HG02759 (cell line): ENCODE measurements around the gene CNPPD1.
"Not testable (repeated sequence)": the region's sequence is repeated elsewhere in the genome, so short reads cannot be mapped to it uniquely, and the experiment has no call there.

ENCODE experiments used
- ATAC-seq: cut with Tn5 transposase; IDR thresholded peaks from one replicate; pipeline ENCODE4 v1.9.1; 2021; ENCODE audit warnings: mild to moderate bottlenecking, moderate library complexity; ENCODE audit not compliant: unreplicated experiment

CNPPD1 gene

DNA sequence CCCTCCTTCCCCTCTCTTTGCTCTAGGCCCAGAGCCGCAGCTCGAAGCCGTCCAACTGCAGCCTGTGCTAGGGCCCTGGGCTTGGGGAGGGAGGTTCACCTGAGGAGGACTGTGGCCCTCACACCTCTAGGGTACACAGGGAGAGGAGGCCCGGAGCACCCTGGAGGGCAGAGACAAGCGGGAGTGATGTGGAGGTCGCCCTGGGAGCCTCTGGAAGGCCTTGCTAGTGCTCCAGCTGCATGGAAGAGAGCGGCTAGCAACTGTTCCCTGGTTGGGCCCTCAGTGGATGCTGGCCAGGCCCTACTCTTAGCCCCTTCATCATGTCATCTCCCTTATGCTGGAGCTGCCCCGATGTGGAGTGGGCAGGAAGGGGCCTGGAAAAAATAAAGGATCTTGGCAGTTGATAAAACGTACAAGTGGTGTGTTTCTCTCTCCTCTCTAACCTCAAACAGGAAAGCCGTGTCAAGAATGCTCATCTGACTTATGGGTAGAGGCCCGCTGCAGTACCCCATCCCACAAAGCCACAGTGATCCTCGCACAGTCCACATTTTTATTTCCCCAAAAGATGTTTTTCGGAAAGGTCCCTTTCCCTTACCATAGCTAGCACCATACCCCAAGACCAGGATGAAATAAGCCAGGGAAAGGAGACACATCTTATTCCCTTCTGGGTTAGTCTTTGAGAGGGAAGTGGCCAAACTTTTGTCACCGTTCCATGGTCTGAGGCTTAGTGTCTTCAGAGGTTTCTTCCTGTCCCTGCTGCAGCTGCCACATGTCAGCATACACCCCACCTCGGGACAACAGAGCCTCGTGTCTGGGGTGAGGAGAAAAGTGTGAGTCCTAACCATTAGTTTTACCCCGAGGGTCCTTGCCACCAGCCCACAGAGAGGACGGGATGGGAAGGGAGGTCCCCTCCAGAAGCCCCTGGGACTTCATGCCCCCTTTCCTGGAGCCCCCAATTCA lies 32.8 kb upstream of the CNPPD1 start:
- ATAC-seq: no peak

DNA sequence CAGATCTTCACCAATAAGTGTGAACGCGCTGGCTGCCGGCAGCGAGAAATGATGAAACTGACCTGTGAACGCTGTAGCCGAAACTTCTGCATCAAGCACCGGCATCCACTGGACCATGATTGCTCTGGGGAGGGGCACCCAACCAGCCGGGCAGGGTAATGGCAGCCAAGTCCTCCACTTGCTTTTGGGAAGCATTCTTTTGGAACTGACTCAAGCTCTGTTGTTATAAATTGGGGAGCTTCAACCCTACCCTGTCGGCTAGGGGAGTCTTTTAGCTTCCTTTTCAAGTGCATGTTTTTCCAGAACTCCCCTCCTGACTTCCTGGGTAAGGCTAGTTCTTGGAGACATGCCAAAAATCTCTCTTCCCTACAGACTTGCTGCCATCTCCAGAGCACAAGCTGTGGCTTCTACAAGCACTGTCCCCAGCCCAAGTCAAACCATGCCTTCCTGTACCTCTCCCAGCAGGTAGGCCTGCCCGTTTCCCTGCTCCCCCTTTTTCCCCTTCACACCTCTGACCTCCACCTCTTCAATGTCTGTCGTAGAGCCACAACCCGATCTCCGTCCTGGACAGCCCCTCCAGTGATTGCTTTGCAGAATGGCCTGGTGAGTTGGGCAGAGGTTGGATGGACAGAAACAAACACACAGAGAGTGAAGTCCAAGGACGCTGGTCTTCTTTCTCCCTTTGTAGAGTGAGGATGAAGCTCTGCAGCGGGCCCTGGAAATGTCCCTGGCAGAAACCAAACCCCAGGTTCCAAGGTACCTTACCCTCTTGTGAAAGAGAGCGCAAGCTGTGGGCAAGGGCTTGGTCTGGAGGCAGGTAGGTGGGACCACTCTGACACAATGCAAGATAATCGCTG lies 31.4 kb upstream of the CNPPD1 start:
- no peak for ATAC-seq

DNA sequence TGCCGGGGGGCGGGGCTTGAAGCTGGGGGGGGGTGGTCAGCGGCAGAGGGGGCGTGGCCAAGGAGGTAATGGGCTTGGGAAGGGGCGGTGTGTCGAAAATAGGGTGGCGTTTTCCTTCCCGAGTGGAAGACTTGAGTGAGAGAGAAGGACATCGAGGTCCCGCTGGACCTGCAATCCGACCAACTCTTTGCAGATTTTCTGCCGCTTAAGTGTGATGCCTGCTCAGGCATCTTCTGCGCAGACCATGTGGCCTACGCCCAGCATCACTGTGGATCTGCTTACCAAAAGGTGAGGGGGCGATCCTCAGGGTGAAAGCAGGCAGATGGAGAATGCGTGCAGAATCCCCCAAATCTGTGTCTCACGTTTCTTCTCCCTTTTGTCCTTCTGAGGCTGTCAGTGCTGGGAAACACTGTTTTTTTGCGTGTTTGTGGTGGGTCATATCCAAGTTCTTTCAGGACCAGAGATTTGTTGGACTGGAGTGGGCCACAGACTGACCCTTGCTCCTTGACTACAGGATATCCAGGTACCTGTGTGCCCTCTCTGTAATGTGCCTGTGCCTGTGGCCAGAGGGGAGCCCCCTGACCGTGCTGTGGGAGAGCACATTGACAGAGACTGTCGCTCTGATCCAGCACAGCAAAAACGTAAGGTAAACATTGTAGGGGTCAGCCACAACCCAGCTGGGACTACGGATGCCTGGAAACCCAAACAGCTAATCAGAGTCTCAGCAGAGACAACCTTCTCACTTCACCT lies 30.6 kb upstream of the CNPPD1 start:
- no peak for ATAC-seq

DNA sequence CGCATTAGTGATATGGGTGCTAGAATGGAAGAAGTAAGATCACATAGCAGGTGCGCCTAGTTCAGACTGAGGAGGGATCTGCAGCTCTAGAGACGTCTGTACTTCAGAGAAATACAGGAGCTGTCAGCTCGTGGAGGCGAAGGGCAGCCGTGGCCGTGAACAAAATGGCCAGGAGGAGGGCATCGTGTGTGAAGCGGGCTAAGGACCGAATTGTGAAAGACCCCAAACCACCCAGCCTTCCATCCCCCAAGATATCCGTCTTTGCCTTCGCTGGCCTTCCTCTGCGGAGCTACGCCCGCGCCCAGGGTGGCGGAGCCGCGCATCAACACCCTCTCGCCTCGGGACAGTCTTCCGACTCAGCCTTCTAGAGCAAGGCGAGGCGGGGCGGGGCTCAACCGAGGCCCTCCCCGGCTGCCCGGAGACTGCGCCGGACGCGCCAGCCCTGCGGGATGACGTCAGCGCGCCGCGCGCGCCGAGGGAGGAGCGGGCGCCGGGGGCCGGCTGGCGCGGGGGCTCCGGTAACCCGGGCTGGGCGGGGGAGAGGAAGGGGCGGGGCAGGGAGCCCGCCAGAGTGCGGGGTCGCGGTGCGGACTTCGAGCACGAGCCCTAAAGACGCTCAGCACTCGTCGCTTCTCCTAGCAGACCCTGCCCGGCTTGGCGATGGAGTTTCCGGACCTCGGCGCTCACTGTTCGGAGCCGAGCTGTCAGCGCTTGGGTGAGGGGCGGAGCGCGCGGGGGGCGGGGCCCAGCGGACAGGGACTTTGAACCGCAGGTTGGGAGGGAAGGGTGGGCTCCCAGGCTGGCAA lies 29.8 kb upstream of the CNPPD1 start, which contains the start of gene ZFAND2B:
ZFAND2B (plus strand) TSS at position 455 of the 806 bp plus-strand sequence; CDS start at position 661, 206 bp downstream.
- peak; percentile 98 for ATAC-seq

DNA sequence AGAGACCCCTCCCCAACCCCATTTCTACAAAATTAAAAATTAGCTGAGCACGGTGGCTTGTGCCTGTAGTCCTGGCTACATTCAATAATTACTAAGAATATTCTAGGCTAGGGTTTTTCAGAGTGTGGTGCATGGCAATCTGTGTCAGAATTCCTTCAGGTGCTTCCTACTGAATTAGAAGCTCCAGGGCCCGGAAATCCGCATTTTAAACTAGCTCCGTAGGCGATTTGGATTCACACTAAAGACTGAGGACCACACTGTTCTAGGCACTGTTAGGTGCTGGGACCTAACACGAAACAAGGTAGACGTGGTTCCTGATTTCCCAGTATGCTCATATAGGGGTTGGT lies 29.2 kb upstream of the CNPPD1 start:
- ATAC-seq: no peak

DNA sequence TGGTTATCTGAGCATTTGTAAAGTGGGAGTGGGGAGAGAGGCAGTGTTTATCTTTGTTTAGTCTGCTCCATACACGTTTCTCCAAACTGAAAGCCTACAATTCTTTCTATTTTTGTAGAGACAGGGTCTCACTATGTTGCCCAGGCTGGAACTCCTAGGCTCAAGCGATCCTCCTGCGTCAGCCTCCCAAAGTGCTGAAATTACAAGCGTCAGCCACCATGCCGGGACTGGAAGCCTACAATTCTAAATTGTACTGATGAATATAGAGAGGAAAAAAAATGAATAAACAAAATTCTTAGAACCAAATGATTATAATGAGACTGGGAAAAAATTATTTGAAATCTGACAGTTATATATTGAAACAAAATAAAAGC lies 28.4 kb upstream of the CNPPD1 start:
- ATAC-seq: no peak

DNA sequence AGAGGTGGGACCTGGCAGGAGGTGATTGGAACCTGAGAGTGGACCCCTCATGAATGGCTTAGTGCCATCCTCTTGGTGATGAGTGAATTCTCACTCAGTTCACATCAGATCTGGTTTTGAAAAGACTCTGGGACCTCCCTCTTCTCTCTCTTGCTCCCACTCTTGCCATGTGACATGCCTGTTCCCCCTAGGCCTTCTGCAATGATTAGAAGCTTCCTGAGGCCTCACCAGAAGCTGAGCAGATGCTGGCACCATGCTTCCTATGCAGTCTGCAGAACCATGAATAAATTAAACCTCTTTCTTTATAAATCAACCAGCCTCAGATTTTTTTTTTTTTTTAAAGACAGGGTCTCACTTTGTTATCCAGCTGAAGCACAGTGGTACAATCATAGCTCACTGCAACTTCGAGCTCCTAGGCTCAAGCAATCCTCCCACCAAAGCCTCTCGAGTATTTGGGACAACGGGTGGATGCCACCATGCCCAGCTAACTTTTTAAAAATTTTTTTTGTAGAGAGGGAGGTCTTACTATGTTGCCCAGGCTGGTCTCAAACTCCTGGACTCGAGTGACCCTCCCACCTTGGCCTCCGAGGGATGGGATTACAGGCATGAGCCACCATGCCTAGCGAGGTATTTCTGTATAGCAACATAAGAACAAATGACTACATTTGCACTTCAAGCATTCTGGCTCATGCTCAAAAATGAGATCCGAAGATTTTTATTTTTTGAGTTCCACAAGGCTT lies 27.9 kb upstream of the CNPPD1 start:
- ATAC-seq: no peak

DNA sequence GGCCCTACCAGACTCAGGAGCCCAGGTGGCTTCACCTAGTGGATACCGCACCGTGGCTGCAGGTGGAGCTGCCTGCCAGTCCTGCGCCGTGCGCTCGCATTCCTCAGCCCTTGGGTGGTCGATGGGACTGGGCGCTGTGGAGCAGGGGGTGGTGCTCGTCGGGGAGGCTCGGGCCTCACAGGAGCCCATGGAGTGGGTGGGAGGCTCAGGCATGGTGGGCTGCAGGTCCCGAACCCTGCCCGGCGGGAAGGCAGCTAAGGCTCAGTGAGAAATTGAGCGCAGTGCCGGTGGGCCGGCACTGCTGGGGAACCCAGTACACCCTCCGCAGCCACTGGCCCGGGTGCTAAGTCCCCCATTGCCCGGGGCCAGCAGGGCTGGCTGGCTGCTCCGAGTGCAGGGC lies 24.6 kb upstream of the CNPPD1 start:
- ATAC-seq: not testable (repeated sequence)

DNA sequence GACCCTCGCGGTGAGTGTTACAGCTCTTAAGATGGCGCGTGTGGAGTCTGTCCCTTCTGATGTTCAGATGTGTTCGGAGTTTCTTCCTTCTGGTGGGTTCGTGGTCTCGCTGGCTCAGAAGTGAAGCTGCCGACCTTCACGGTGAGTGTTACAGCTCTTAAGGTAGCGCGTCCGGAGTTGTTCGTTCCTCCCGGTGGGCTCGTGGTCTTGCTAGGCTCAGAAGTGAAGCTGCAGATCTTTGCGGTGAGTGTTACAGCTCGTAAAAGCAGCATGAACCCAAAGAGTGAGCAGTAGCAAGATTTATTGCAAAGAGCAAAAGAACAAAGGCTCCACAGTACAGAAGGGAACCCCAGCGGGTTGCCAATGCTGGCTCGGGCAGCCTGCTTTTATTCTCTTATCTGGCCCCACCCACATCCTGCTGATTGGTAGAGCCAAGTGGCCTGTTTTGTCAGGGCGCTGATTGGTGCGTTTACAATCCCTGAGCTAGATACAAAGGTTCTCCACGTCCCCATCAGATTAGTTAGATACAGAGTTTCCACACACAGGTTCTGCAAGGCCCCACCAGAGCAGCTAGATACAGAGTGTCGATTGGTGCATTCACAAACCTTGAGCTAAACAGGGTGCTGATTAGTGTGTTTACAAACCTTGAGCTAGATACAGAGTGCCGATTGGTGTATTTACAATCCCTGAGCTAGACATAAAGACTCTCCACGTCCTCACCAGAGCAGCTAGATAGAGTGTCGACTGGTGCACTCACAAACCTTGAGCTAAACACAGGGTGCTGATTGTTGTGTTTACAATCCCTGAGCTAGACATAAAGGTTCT lies 24.0 kb upstream of the CNPPD1 start:
- ATAC-seq: not testable (repeated sequence)

DNA sequence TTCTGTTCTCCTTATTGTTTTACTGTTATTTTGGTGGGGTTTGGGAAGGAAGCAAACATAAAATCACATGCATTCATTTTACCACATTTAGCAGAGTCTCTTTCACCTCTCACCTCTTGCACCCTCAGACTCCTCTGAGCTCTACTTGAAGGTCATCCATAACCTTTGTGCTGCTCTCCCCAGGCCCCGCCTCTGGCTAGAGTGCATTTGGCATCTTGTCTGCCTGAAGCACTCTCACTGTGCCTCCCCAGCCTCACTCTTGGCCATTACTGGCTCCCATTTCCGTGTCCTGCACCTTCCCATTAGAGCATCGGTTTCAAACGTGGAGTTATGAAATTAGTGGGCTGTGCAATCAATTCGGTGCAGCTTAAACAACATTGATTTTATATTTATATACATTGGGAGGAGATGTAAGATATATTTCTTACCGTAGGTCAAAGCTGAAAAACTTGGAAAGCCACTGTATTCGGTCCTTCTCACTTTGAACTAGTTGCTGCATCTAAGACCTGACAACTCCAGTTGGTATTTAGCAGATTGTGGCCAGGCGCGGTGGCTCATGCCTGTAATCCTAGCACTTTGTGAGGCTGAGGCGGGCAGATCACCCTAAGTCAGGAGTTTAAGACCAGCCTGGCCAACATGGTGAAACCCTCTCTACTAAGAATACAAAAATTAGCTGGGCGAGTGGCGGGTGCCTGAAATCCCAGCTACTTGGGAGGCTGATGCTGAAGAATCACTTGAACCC lies 22.9 kb upstream of the CNPPD1 start:
- ATAC-seq: no peak

DNA sequence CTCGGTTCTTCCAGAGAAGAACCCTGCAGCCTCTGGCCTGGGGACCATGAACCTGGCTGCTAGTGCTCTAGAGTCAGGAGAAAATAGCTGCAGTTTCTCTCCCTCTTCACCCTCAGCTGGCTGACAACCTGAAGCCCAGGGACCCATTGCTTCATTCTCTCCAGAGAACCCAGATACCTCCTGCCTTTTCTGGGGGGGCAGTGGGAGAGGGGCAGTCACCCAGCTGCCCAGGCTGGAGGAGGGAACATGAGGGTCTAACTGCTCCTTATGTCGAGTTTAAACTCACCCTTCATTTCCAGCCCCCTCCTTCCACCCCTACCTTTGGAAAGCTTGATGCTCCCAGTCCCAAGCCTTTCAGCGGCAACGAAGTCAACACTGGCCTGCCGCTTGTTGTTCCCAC lies 22.2 kb upstream of the CNPPD1 start:
- ATAC-seq: no peak

DNA sequence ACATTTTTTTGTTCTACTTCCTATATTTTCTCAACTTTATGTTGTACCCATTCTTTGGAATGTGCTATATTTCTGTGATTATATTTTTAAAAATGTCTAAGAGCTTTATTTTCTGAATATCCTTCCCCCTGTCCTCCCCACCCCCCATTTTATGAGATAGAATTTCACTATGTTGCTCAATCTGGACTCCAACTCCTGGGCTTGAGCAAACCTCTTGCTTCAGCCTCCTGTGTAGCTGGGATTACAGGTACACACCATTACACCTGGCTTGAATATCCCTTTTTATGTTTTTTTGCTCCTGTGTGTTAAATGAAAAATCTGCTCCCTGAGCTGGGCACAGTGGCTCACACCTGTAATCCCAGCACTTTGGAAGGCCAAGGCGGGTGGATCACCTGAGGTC lies 20.7 kb upstream of the CNPPD1 start:
- ATAC-seq: no peak

DNA sequence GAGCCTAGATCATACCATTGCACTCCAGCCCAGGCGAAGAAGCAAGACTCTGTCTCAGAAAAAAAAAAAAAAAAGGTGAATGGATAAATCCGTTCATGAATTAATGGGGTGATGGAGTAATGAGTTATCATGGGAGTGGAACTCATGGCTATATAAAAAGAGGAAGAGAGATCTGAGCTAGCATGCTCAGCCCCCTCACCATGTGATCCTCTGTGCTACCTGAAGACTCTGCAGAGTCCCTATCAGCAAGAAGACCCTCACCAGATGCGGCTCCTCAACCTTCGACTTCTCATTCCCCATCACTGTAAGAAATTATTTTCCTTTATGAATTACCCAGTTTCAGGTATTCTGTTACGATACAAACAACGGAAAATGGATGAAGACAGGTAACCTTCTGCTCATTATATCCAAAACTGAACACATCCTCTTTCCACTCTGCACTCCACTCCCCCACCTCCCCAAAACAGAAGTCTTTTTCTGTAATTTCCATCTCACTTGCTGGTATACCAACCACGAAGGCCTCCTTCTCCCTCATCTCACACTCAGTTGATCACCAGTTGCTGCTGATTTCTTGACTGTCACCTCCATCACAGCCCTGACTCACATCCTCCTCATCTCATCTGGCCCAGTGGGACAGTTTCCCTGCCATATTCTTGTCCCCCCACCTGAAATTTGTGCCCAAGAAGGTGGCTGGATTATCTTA lies 10.2 kb upstream of the CNPPD1 start:
- no peak for ATAC-seq

DNA sequence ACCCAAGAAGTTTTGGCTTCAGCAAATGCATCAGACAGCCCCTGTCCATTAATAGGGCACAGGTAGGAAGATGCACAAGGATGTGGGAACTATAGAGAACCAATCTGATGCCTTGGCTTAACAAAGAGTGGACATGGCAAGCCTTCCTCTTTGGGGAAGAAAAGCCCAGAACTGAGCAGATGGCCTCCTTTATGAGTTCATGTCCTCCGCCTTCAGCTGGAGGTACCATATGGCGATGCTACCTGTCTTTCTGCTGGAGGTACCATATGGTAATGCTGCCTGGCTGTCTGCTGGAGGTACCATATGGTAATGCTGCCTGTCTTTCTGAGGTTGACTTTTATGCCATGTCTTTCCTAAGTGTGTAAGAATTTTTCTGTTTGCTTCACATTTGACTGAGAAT lies 7.4 kb upstream of the CNPPD1 start:
- no peak for ATAC-seq

DNA sequence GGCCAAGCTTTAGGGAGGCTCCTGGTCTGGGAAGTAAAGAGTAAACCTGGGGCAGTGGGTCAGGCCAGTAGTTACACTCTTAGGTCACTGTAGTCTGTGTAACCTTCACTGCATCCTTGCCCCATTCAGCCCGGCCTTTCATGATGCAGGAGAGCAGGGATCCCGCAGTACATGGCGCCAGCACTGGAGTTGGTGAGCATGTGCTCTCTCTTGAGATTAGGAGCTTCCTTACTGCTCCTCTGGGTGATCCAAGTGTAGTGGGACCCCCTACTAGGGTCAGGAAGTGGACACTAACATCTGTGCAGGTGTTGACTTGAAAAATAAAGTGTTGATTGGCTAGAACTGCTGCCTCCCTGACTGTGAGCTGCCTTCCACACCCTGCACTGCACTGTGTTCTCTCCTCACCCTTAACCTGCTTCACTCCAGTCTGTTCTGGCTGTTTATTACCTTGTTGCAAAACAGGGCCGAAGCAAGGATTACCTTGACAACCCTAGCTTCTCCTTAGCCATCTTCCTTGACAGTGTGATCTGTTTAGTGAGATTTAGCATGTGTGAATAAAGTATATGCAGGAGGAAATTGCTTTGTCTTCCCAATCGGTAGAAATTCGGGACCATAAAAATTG lies 6.5 kb upstream of the CNPPD1 start:
- no peak for ATAC-seq

DNA sequence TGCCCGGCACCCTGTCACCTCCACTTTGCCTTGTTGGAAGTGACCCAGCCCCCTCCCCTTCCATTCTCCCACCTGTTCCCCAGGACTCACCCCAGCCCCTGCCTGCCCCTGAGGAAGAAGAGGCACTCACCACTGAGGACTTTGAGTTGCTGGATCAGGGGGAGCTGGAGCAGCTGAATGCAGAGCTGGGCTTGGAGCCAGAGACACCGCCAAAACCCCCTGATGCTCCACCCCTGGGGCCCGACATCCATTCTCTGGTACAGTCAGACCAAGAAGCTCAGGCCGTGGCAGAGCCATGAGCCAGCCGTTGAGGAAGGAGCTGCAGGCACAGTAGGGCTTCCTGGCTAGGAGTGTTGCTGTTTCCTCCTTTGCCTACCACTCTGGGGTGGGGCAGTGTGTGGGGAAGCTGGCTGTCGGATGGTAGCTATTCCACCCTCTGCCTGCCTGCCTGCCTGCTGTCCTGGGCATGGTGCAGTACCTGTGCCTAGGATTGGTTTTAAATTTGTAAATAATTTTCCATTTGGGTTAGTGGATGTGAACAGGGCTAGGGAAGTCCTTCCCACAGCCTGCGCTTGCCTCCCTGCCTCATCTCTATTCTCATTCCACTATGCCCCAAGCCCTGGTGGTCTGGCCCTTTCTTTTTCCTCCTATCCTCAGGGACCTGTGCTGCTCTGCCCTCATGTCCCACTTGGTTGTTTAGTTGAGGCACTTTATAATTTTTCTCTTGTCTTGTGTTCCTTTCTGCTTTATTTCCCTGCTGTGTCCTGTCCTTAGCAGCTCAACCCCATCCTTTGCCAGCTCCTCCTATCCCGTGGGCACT lies 5.8 kb upstream of the CNPPD1 start:
- ATAC-seq: no peak
